ENCODE data around the gene CXCL16. TPM values are rescaled to one million over a fixed set of nuclear protein-coding genes. Genes with fewer than 3 reads are reported as not detected.

Gene CXCL16, protein sequence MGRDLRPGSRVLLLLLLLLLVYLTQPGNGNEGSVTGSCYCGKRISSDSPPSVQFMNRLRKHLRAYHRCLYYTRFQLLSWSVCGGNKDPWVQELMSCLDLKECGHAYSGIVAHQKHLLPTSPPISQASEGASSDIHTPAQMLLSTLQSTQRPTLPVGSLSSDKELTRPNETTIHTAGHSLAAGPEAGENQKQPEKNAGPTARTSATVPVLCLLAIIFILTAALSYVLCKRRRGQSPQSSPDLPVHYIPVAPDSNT
- total RNA-seq, result 2.0 and 3.9 TPM in 2 replicates

DNA sequence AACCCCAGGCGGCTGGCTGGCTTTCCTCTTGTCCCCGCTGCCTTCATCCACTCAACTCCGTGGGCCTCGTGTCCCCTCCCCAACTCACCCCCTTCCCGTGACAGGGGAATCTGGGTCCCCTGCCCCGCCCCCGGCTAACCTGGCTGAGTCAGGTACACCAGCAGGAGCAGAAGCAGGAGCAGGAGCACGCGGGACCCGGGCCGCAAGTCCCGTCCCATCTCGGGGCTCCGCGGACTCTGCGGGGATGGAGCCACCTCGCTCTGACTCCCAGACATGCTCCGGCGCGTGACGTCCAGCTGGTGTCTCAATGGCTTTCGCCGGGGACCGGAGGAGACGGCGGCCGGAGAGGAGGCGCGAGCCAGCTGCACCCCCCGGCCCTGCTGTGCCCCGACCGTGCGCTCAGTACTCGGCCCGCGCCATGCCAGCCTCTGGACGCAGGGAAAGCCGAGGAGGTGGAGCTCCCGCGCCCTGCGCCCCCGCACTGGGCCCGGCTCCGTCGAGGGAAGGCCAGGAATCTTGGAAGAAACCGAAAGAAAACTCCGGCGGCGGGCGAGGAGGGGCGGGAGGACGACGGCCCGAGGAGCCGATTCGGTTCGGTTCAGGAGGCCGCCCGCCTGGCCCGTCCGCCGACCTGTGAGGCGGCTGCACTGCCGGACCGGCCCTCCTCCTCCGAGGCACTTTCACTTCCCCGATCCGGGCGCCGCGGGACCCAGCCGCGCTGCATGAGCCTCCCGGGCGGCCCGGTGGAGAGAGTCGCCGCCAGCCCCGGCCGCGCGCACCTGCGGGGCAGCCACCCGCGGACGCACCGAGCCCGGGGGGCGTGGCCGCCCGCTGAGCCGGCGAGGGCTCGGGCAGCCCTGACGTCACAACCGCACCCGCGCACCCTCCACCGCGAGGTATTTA lies at the start of gene CXCL16, which contains the start of gene ZMYND15:
CXCL16 (minus strand) TSS at position 807 of the 903 bp plus-strand sequence; CDS start at position 218, 589 bp downstream.
ZMYND15 (plus strand) TSS at position 712 of the 903 bp plus-strand sequence. CDS start 716 bp downstream, outside the sequence.

GRCh38 chr17:4788807-4789700 lies 49.3 kb upstream of the CXCL16 start, which contains the start of gene GLTPD2:
Gene GLTPD2 (plus strand): TSS chr17:4788964. CDS start chr17:4789012, 48 bp downstream.

GRCh38 chr17:4786106-4786511 lies 46.4 kb upstream of the CXCL16 start, which contains the start of gene VMO1:
Gene VMO1 (minus strand): TSS chr17:4786364. CDS start chr17:4786352, 12 bp downstream.

GRCh38 chr17:4771519-4772234 lies 31.9 kb upstream of the CXCL16 start, which contains the start of gene TM4SF5:
Gene TM4SF5 (plus strand): TSS chr17:4771886. CDS start chr17:4771923, 37 bp downstream.

GRCh38 chr17:4709794-4710692 lies 29.7 kb downstream of the CXCL16 start, which contains the start of gene ARRB2:
Gene ARRB2 (plus strand): TSS chr17:4710632. CDS start chr17:4710722, 90 bp downstream.

Other genes with a start within 250 kb of the CXCL16 start
- gene SPNS2, start 241.0 kb downstream of the CXCL16 start, total RNA-seq, result 36.3 and 44.2 TPM in 2 replicates
- 83.1 and 85.3 TPM in 2 replicates for gene MYBBP1A, start 184.5 kb downstream of the CXCL16 start, total RNA-seq
- gene GGT6, start 179.4 kb downstream of the CXCL16 start, total RNA-seq, result not detected in 2 replicates
- gene SMTNL2, start 155.4 kb downstream of the CXCL16 start, total RNA-seq, result not detected in 2 replicates
- not detected in 2 replicates for gene ALOX15, start 98.2 kb downstream of the CXCL16 start, total RNA-seq
- 26.5 and 29.7 TPM in 2 replicates for gene PELP1, start 35.8 kb downstream of the CXCL16 start, total RNA-seq
- 11.8 and 12.4 TPM in 2 replicates for gene ARRB2, start 29.3 kb downstream of the CXCL16 start, total RNA-seq
- 13.8 and 14.4 TPM in 2 replicates for gene MED11, start 8.5 kb downstream of the CXCL16 start, total RNA-seq
- gene ZMYND15, start 95 bp downstream of the CXCL16 start, total RNA-seq, result under 0.01 TPM in 1 of 2 replicates, not detected in the other
- not detected in 2 replicates for gene TM4SF5, start 32.0 kb upstream of the CXCL16 start, total RNA-seq
- gene VMO1, start 46.4 kb upstream of the CXCL16 start, total RNA-seq, result not detected in 2 replicates
- not detected in 2 replicates for gene GLTPD2, start 49.0 kb upstream of the CXCL16 start, total RNA-seq
- gene PSMB6, start 56.2 kb upstream of the CXCL16 start, total RNA-seq, result 154 and 158 TPM in 2 replicates
- 35.3 and 38.9 TPM in 2 replicates for gene PLD2, start 67.2 kb upstream of the CXCL16 start, total RNA-seq
- gene MINK1, start 93.4 kb upstream of the CXCL16 start, total RNA-seq, result 57.6 and 66.6 TPM in 2 replicates
- gene C17orf107, start 159.6 kb upstream of the CXCL16 start, total RNA-seq, result 1.1 and 1.3 TPM in 2 replicates
- gene CHRNE, start 163.2 kb upstream of the CXCL16 start, total RNA-seq, result 0.65 and 3.0 TPM in 2 replicates
- gene GP1BA, start 192.3 kb upstream of the CXCL16 start, total RNA-seq, result not detected in 2 replicates
- 40.4 and 59.4 TPM in 2 replicates for gene SLC25A11, start 200.1 kb upstream of the CXCL16 start, total RNA-seq
- gene RNF167, start 200.3 kb upstream of the CXCL16 start, total RNA-seq, result 39.5 and 40.2 TPM in 2 replicates
- gene PFN1, start 208.6 kb upstream of the CXCL16 start, total RNA-seq, result 506 and 560 TPM in 2 replicates
- gene ENO3, start 211.2 kb upstream of the CXCL16 start, total RNA-seq, result 1.5 and 1.6 TPM in 2 replicates
- 40.2 and 45.6 TPM in 2 replicates for gene SPAG7, start 227.9 kb upstream of the CXCL16 start, total RNA-seq
- 8.2 and 10.0 TPM in 2 replicates for gene CAMTA2, start 247.7 kb upstream of the CXCL16 start, total RNA-seq